GM10847 (cell line): ENCODE measurements around the gene EMP1.

Experiments used
- POLR2A ChIP-seq: IDR thresholded peaks from 2 replicates; pipeline ENCODE4 v1.6.1; 2011; ENCODE audit not compliant: insufficient read length; ENCODE audit errors: extremely low read depth

Gene EMP1

DNA sequence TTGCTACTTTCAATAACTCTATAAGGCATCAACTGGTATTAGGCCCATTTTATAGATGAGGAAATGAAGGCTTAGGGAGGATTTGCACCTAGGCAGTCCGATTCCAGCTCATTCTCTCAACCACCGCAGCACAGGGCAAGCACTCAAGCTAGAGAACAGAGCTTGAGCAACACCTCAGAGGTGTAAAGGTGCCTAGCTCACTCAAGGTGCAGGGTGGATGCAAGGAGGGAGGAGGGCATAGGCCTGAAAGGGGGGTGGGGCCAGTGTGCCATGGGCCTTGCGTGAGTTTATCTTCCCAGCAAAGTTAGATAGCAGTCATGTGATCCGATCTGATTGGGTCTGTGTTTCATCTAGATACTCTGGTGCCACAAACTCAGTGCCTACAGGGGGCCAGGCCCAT, 10.2 kb upstream of the EMP1 start:
- TF ChIP-seq POLR2A, result no peak

DNA sequence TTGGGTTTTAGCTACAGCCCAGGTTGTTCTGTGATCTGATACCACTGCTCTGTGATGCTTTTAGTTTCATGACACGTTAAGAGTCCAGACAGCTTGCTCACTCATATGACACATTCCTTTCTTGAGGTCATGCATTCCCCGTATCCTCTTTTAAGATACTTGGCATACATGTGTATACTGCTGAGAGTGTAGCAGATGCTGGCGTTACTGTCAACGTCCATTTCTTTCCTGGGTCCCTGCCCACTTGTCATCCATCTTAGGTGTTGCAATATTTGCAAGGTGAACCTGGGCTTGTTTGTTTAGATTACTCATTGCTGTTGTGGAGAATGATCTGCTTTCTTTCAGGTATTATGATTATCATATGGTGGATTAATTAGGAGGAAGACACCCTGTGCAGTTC, 9.1 kb upstream of the EMP1 start:
- TF ChIP-seq POLR2A, result no peak

- no peak for TF ChIP-seq POLR2A
Measured at GRCh38 chr12:13189264-13189663, 7.3 kb upstream of the EMP1 start.

- no peak for TF ChIP-seq POLR2A
Measured at GRCh38 chr12:13190275-13190674, 6.3 kb upstream of the EMP1 start.

GRCh38 chr12:13192719-13193118, 3.8 kb upstream of the EMP1 start:
- no peak for TF ChIP-seq POLR2A

DNA sequence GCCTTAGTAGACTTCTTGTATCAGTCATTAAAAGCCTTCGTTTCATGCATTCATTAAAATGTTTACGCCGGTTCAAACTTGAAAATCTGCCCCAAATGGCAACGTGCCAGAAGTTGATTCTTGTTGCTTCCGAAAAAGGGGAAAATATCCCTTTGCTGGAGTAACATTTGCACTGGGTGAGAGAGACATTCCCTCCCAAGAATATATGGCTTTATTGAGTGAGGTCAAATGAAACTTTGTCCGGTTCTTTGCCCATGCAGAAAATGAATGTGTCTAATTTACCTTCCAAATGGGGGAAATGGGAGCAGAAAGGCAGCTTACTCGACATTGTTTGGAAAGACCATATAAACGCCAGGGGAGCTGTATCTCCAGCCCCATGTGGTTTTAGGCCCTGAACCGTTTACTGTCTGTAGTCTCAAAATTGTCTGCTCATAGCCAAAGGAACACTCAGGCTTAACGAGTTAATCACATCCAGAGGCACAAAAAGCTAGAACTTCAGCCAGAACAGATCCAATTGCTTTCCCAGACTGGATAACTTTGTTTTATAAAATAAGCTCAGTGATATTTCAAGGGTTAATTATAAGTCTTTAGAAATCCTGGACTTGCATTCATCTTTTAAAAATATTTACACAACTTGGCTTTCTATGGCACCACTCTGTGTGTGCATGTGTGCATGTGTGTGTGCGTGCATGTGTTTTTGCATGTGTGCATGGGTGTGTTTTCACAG, 2.9 kb upstream of the EMP1 start:
- no peak for TF ChIP-seq POLR2A

- no peak for TF ChIP-seq POLR2A
Measured at GRCh38 chr12:13194401-13195110, 2.0 kb upstream of the EMP1 start.

DNA sequence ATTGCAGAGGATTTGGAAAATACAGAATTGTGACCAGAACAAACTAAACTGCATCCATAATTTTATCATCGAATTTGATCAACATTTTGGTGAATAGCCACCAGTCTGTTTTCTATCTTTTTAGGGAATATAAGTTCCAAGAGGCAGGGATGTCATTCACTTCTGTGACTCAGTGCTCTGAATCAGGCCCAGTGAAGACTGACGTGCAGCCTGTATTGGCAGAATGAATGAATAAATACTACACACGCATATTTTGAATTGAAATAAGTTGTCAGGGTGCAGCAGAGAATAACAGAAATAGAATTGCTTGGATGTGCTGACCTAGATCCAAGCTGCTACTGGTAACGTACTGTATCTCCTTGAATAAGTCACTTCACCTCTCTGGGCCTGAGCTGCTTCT, 1.3 kb upstream of the EMP1 start:
- no peak for TF ChIP-seq POLR2A

DNA sequence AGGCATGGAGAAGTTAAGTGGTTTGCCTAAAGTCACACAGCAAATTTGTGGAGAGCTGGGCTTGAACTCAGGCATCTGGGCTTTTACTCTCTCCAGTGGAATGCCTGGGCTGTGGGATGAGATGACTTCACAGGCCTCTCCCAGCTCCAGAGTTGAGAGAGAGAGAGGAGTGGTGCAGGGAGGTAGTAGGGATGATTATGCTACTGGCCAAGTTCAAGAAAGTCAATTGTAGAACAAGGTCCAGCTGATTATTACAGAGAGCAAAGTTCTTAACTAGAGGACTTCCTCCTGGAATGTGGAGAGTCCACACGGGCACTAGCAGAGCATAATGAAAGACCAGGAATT, 769 bp upstream of the EMP1 start:
- TF ChIP-seq POLR2A, result no peak

DNA sequence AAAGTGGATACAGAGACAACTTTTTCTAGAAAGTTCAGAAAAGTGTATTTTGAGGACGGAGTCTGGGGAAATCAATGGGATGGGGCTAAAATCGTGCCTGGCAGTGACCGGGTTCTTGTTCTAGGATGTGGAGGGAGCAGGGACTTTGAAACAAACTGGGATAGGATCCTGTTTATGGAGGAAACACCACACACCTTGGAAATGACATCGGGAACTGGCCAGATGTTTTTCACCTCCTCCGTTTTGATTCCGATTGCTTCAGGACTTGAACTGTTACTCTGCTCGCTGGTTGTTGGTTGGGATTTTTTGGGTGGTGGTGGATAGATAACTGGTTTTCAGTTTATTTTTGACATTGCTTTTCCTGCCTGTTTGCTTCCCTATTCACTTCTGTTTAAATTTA, 506 bp downstream of the EMP1 start:
- no peak for TF ChIP-seq POLR2A

DNA sequence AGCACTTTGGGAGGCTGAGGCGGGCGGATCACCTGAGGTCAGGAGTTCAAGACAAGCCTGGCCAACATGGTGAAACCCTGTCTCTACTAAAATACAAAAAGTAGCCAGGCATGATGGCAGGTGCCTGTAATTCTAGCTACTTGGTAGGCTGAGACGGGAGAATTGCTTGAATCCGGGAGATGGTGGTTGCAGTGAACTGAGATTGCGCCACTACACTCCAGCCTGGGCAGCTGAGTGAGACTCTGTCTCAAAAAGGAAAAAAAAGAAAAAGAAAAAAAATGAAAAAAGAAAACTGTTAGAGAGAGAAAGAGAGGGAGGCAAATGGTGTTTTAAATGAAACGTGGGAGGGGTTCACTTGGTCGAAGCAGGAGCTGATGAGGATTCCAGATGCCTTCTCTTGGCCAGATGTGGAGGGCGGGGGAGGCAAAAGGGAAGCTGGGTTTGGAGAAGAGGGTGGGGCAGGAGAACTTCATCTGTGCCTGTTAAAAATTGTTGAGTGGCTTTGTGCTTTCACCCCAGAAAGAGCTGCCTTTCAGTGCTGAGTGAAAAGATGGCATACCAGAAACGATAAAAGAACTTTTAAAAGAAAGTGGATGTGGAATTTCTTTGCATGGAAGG, 1.1 kb downstream of the EMP1 start:
- TF ChIP-seq POLR2A, result no peak

DNA sequence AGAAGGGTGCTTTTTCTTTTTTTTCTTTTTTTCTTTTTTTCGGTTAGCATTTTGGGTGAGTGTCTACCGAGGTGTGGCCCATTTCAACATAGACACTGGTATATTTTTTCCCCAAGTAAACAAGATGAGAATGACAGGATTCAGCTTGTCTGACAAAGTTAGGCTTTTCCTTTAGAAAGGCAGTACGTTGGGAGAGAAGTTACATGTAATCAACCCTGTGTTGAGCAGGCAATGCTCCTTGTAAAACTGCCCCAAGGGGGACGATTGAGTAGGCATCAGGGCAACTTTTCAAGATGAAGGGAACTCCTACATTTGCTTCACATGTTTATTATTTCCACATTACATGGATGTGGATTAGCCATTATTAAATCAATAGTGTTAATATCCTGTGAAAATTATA, 1.7 kb downstream of the EMP1 start:
- no peak for TF ChIP-seq POLR2A

GRCh38 chr12:13198876-13199275, 2.4 kb downstream of the EMP1 start:
- TF ChIP-seq POLR2A, result no peak

GRCh38 chr12:13199592-13199991, 3.1 kb downstream of the EMP1 start:
- TF ChIP-seq POLR2A, result no peak

GRCh38 chr12:13200841-13201240, 4.3 kb downstream of the EMP1 start:
- no peak for TF ChIP-seq POLR2A

DNA sequence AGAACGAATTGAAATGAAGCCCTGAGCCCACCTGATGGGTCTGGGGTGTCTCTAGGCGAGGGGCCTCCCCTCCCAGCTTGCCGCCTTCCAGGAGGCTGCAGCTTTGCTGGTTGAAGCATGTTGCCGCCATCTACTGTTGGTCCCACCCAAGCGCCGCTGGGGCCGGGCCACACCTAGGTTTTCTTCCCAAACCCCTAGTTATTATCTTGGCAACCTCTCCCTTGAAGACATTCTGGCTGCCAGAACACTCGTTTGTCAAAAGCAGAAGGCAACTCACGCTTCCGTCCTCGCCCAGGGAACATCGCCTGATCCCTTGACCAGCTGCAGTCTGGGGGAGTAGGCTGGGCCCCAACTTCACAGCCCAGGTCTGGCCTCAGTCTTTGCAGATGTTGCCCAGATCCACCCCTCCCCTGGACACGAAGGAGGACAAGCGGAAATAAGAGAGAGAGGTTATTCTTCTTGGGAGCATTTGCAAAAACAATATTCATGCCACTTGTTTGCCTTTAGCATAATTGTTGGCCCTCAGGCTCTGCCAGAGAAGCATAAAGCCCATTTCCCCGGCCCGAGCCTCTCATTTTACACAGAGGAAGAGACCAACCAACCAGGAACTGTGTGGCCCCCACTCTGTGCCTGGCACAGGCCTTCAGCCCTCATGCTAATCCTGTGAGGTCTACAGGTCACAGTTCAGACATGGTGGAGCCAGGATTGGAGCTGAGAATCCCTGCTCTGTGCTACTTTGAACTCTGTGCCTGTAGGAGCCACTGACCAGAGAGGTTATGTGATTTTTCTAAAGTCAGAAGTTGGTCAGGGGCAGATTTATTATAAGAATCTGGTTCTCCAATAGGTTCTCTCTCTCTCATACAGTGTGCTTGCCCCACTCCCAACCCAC, 6.8 kb downstream of the EMP1 start:
- TF ChIP-seq POLR2A, result no peak

DNA sequence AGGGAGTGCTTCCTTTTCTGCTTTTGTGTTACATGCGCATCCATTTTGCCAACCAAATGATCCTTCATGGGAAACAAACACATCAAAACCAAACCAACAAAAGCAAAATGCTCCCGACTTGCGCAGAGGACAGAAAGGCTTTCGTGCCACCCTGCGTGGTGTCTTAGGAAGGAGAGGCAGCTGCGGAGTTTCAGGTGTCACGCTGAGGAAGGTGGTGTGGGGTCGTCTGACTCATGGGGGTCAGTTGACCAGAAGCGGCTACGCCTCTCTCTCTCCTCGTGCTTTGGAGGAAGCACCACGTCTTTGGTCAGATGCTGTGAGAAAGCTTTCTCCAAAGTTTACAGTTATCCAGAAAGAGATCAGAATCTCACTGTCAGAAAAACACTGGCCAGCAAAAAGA, 7.9 kb downstream of the EMP1 start:
- no peak for TF ChIP-seq POLR2A
